ENCODE data around the gene FGF11. TPM values are rescaled to one million over a fixed set of nuclear protein-coding genes. Genes with fewer than 3 reads are reported as not detected.
"Not testable (repeated sequence)": the region's sequence is repeated elsewhere in the genome, so short reads cannot be mapped to it uniquely, and the experiment has no call there.

FGF11 gene
- total RNA-seq, 2 donors from 2014 or later: 2.7 to 3.8 TPM

DNA sequence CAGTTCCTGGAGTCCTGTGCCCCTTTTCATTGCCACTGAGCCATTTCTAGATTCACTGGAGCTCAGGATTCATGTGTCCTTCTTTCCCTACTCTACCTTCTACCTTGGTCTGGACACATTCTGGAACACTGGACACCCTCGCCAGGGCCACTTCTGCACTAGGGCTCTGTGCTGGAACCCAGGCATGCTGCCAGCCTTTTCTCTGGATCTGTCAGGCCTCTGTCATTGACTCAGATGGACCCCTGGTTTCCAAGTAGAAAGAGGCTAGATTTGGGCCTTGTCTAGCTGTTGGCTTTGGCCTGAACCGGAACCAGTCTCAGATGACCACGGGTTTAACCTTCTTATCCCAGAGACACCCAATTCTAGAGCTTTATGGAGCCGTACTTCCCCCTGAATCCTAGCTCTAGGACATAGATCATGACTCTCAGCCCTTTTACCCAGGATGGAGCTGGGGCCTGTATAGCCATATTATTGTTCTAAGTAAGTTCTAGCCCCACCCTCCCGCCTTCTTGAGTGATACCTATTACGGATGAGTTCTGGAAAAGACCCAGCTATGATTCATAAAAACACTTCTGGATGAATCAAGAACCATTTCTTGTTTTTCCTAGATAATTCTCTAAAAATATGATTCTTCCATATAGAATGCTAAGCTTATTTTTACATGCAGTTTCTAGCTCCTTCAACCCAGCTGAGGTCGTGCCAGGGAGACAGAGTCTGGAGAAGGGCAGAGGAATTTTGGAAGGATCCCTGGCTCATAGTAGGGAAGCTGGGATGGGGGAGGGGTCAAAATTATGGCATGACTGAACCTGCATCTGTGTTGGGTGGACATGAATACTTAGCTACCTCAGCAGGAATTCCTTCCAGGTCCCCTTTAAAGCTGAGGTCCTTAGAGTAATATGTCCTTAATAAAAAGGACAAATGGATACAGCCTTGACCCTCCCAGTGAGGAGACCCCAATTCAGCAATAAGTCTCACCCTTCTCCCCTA lies 4.5 kb downstream of the FGF11 start:
- DNase-seq (ENCODE audit: low spot score): no peak
- intact Hi-C loops (cut with DNase I): loop anchor here in 1 of 2 donors (5.0 to 10.0 kb wide), 2 partner anchors 34 to 71 kb away; partner anchors contain the start of gene ZBTB4

DNA sequence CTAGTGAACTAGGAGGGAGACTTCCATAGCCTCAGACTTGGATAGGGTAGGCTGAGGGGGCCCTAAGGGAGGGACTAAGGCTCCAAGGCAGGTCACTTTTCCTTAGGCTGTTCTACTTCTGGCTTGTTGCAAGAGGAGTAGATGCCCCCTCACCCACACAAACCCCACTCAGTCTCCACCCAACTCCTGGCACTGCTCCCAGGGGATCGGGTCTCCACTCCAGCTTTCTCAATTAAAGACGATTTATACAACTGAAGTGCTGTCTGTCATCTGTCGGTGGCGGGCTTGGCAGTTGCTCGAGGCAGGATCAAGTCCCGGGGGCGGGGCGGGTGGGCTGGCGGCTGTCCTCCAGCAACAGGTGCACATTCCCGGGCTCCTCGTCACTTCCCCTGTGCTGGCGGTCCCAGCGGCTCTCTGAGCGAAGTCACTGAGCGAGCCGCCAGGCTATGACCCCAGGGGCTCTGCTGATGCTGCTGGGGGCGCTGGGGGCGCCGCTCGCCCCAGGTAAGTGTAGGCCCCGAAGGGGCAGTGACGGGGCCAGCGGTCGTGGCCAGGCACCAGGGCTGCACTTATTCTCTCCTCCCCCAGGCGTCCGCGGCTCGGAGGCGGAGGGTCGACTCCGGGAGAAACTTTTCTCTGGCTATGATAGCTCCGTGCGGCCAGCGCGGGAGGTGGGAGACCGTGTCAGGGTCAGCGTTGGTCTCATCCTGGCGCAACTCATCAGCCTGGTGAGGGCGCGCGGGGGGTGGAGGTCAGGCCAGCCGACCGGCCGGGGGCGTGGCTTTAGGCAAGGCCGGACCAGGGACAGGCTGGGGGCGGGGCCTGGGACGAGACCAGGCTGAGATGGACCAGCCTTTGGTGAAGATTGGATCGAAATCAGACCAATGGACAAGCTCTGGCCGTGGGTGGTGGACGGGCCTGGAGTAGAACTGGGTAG lies 5.6 kb downstream of the FGF11 start, which contains the start of gene CHRNB1:
TSS of gene CHRNB1 (plus strand) at position 380 of the 937 bp plus-strand sequence. CDS start at position 447, 67 bp downstream.
- DNase-seq (ENCODE audit: low spot score): peak; percentile 91
- intact Hi-C loops (cut with DNase I): loop anchor here in 1 of 2 donors (5.0 to 10.0 kb wide), 2 partner anchors 32 to 70 kb away; partner anchors contain the start of gene ZBTB4

DNA sequence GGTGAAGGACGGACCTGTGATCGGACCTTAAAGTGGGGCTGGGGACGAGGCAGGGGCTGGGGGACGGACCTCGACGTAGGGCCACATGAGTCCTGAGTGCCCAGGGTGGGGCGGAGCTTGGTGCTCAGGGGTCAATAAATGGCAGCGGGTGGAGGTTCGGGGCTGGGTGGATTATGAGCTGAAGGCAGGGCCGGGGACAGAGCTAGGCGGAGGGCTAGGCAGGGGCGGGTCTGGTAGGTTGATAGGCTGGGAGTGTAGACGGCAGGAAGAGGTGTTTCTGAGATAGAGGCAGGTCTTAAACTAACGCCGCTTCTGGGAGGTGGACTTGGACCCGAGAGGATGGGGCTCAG lies 6.3 kb downstream of the FGF11 start:
- intact Hi-C loops (cut with DNase I): loop anchor here in 1 of 2 donors (10.0 kb wide), 1 partner anchor 69 kb away; no protein-coding TSS in a partner anchor
- DNase-seq (ENCODE audit: low spot score): no peak

DNA sequence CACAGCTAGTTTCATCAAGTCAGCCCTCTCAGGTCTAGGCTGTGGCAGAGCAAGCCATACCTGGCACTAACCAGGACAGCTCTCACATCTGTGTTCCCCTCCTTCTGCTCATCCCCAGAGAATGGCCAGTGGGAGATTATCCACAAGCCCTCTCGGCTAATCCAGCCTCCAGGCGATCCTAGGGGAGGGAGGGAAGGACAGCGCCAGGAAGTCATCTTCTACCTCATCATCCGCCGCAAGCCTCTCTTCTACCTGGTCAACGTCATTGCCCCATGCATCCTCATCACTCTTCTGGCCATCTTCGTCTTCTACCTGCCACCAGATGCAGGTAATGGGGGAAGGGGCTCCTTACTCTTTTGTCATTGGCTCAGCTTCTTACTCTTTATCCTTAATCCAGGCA lies 9.1 kb downstream of the FGF11 start:
- intact Hi-C loops (cut with DNase I): loop anchor here in 1 of 2 donors (10.0 kb wide), 1 partner anchor 66 kb away; no protein-coding TSS in a partner anchor
- no peak for DNase-seq (ENCODE audit: low spot score)

DNA sequence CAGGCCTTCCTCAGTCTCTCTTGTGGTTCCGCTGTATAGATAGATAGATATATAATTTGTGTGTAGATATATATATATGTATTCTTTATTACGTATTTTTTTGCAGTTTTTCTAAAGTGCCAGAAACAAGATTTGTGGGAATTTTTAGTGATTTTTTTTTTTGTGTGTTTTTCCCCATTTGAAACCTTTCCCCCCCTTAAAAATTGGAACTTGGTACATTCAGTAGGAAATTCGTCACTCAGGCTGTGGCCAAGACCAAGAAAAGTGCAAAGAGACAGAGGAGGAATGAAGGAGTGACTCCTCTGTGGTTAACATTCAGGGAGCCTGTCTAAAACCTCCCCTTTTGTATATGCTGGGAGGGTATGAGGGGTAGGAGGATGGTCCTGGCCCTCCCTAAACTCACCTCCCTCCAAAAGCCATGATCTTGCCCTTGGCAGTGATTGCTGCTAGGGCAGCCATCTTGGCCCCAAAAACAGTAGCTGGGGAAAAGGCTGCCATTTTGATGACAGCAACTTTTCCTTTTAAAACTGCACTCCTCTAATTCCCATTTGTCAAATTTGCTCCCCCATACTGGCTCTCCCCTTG lies 20.7 kb downstream of the FGF11 start:
- no peak for DNase-seq (ENCODE audit: low spot score)
- intact Hi-C loops (cut with DNase I): no loop called here

DNA sequence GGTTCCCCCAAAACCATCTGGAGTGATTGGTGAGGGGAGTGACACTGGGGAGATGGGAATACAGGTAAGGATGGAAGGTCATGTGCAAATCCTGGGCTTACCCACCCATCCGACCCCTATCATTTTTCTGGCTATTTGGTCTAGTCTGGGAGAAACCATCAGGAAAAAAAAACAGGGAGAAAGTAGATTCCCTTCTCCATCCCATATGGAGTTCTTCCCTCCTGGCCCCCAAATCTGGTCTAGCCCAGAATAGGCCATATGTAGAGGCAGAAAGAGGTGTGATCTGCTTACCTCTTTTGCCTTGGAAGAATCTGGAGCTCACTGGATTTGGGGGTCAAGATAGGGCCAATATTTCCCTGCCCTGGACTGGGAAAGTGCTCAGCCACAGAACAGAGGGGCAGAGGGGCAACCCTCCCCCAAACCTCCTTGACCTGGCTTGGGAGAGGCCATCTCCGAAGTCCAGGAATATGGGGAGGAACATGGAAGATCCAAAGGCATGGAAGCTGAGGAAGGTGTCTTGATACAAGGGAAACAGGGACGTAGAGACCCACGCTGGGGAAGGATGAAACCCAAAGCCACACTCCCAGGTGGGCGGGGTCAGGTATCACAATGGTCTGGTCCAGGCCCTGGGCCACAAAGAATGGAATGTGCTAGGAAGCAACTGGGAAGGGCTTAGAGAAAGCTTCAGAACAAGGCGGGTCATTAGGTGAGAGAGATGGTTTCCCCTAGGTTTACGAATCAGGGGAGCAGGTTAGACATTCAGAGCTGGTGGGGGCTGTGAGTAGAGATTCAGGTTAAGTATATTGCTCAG lies 21.7 kb downstream of the FGF11 start:
- DNase-seq (ENCODE audit: low spot score): no peak

DNA sequence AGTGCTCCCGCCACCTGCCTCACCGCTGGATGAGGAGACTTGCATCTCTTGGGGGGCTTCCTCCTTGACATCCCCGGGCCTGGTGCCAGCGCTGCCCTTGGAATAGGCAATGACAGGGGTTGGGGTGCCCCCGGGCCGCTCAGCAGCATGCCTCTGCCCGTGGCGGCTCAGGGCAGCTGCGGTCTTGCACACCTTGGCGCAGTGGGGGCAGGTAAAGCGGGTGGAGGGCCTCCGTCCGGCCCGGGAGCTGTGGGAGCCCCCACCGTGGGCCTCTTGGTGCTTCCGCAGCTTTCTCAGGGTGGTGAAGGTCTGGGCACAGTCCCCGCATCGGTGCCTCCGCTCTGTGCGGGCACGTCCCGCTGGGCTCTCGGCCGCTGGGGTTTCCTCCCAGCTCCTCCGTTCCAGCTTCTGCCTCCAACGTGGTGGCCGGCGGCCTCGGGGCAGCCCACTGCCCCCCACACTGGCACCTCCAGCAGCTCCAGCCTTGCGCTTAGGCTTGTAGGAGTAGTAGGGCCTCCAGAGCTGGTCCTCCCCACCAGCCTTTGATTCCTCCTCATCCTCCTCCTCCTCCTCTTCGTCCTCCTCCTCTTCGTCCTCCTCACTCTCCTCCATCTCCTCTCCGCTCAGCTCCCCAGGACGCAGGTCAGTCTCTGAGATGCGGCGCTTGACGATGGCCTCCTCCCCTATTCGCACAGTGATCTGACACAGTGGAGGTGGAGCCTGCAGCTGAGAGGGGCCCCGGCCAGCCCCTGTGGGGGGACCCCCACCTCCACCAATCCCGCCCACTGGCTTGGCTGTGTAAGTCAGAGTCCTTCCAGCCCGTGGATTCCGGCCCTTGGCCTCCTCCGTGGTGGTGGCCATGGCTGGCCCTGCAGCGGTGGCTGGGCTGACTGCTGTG lies 23.4 kb downstream of the FGF11 start:
- no peak for DNase-seq (ENCODE audit: low spot score)

More for the DNA sequence above, 21.7 kb downstream of the FGF11 start:
- intact Hi-C loops (cut with DNase I): no loop called here

DNA sequence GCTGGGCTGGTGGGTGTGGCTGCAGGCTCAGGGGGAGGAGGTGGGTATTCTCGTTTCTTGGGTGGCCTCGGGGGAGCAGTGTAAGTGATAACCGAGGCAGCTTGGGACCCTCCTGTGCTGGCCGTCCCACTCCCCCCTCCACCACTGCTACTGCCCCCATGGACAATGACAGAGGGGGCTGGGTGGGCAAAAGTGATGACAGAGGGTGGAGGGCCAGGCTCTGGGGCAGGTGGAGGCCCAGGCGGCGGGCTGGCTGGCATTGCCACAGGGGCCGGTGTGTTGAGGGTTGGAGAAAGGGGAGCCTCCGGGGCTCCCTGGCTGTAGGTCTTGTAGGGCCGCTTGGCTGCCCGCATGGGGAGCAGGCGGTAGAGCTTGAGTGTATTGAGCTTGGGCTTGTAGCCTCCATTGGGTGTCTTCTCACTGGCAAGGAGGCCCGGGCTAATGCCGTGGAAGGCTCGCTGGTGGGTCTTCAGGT lies 24.1 kb downstream of the FGF11 start:
- intact Hi-C loops (cut with DNase I): no loop called here
- no peak for DNase-seq (ENCODE audit: low spot score)

More for the DNA sequence above, 23.4 kb downstream of the FGF11 start:
- intact Hi-C loops (cut with DNase I): no loop called here

DNA sequence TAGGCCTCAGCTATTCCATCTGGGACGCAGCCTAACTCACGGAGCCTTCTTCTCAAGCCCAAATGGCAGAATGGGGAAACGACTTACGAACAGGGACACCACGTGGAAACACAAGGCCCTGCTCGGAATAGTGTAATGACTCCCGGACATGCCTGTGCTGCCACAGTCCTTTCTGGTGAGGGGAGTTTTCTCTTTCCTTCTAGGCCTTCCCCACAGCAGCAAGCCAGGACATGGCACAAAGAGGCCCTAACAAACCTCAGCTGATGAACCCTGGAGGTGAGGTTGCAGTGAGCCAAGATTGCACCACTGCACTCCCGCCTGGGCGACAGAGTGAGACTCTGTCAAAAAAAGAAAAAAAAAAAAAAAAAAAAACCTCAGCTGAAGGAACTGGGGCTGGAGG lies 24.8 kb downstream of the FGF11 start:
- no peak for DNase-seq (ENCODE audit: low spot score)
- intact Hi-C loops (cut with DNase I): no loop called here

DNA sequence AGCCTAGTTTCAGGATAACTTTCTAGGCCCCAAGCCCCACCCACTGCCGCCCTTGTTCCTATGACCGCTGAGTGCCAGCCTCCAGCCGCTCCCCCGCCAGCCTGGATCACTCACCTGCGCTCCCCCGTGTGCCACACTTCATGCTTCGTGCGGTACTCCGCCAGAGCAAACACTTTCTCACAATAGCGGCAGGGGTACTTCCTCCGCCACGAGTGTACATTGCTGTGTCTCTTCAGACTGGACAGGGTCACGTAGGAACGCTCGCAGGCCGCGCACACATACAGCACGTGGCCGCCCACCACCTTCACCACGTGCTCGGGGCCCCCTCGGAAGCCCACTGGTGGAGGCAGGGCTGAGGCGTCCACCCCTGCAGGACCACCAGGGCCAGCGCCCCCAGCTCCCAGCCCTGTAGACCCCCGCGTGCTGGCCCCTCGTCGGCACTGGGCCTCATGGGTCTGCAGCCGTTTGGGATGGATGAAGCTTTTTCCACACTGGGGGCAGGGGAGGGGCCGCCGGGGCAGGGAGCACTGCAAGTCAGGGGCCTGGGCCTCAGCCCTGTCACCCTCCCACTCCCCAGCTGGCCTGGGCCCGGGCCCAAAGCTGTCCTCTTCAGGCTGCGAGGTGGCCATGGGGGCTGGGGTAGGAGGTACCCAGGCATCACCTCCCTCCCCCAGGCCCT lies 26.4 kb downstream of the FGF11 start:
- intact Hi-C loops (cut with DNase I): no loop called here
- DNase-seq (ENCODE audit: low spot score): no peak

DNA sequence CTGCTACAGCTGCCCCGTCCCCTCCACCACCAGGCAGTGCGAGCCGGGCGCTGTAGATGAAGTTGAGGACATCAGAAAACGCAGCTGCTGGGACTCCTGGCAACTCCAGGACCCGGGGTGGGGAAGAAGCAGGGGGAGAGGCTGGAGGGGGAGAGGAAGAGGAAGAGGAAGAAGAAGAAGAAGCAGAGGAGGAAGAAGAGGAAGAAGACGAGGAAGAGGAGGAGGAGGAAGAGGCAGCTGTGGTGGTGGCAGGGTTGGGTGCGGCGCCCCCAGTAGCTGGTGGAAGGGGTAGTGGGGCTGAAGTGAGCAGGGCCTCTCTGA lies 27.0 kb downstream of the FGF11 start:
- intact Hi-C loops (cut with DNase I): no loop called here
- no peak for DNase-seq (ENCODE audit: low spot score)

DNA sequence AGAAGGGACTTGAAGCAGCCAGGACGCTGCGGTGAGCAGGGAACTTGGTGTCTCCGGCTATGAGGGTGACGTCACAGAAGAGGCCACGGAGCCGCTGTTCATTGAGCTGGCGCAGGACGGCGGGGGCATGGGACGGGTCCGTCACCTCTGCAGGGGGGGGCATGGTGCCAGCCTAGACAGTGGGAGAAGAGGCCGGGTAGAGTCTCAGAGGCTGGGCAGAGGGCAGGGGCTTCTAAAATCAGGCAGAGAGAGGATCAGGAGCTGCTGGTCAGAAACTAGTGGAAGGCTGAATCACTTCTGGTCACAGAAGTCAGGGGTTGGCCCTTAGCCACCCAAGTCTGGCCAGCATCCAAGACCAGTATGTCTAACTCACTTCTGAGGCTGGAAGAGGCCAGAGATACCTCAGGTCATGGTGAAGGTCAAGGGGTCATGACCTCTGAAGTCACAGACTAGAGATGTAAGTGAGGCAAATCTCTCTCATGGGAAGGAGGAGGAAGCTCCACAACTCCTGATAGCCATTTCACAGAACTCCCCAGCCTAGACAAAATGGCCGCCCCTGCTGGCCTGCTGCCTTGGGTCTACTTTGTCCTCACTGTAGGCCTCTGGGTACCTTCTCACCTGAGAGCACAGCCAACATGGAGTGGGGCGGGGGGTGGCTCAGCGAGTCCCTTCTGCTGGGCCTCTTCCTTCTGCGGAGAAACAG lies 27.5 kb downstream of the FGF11 start:
- intact Hi-C loops (cut with DNase I): no loop called here

DNA sequence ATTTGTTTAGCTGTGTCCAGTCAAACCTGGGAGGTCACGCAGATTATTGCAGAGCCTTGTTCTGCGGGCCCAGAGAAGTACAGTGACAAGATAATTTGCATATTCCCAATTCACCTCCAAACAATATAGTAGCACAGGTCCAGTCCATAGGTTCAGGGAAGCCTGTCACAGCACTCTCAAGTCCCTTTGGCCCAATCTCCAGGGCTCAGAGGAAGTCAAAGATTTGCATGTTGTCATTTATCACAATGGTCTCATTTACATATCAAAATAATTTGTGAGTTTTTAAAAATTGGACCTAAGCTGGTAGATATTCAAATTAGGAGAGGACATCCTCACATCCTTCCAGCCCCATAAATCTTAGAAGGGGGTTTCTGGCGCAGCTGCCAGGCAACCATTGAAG lies 28.2 kb downstream of the FGF11 start:
- intact Hi-C loops (cut with DNase I): no loop called here
- no peak for DNase-seq (ENCODE audit: low spot score)

More for the DNA sequence above, 27.5 kb downstream of the FGF11 start:
- DNase-seq (ENCODE audit: low spot score): peak; percentile 95

DNA sequence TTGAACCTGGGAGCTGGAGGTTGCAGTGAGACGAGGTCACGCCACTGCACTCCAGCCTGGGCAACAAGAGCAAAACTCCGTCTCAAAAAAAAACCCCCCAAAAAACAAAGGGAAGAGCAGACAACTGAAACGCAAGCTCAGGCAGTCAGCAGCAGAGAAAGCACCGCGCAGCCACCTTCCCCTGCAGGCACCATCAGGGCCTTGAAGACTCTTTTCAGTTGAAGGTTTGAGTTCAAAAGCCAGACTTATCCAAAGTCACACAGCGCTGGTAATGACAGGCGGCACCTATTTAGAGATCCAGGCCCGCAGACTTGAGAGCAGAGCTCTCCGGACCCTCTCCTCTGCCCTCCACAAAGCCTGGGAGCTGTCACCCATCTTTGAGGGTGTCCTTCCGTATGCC lies 29.0 kb downstream of the FGF11 start:
- no peak for DNase-seq (ENCODE audit: low spot score)
- intact Hi-C loops (cut with DNase I): no loop called here

DNA sequence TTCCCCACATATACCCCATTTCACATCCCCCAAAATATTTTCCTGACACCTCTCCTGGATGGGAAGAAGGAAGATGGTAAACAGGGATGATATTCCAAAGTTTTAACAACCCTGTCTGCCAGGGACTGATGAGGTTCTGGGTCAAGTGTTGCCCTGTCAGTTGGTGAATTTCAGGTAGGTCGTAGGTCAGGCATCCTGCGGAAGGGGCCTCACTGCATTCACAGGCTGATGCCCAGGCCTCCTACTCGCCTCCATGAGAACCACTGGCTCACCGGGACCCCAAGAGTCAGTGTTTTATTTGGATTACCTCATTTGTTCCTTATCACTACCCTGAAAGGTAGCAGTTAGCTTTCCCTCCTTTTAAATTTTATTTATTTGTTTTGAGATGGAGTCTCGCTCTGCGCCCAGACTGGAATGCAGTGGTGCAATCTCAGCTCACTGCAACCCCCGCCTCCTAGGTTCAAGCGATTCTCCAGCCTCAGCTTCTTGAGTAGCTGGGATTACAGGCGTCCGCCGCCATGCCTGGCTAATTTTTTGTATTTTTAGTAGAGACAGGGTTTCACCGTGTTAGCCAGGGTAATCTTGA lies 29.6 kb downstream of the FGF11 start:
- intact Hi-C loops (cut with DNase I): no loop called here
- no peak for DNase-seq (ENCODE audit: low spot score)

DNA sequence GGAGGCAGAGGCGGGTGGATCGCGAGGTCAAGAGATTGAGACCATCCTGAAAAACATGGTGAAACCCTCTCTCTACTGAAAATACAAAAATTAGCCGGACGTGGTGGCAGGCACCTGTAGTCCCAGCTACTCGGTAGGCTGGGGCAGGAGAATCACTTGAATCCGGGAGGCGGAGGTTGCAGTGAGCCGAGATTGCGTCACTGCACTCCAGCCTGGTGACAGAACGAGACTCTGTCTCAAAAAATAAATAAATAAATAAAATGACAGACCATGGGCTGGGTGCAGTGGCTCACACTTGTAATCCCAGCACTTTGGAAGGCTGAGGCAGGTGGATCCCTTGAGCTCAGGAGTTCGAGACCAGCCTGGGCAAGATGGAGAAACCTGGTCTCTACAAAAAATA lies 30.5 kb downstream of the FGF11 start:
- intact Hi-C loops (cut with DNase I); DNase-seq (ENCODE audit: low spot score): not testable (repeated sequence)

All from posterior vena cava (tissue), 2 donors.